Stimulated activated CD4-positive, alpha-beta T cell treated with anti-CD3 and anti-CD28 coated beads, Interleukin-15, amount 100 ng/mL, for 24 hours (primary cell): ENCODE measurements around the gene ZNF276.
A peak's percentile ranks its signal among the peaks of the same experiment; 100 is the strongest.

ENCODE experiments used
- DNase-seq: peaks from one replicate; pipeline ENCODE4 v3.0.0-alpha.2; 2020

Gene ZNF276

GRCh38 chr16:89712274-89712781 lies 9.0 kb upstream of the ZNF276 start:
- DNase-seq = no peak

DNA sequence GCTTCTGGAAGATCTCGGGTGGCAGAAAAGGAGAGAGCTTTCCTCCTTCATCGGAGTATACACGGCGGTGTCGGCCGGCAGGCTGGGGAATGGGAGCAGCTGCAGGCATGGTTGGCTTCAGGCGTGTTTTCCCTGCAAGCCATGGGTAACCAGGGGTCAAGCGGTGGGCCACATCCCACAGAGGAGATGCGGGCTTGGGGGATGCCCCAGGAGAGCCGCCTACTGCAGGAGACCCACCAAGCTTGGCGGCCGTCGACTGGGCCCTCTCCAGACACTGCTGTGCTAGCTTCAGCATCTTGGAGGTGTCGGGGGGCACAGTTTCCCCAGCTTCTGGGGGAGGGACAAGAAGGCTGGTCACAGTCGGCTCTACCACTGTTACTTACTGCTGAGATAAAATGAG lies 4.8 kb upstream of the ZNF276 start:
- no peak for DNase-seq

- no peak for DNase-seq
These were observed 4.2 kb upstream of the ZNF276 start for GRCh38 chr16:89716916-89717687.

- DNase-seq = no peak
These were observed 3.4 kb upstream of the ZNF276 start for GRCh38 chr16:89717688-89718505.

DNA sequence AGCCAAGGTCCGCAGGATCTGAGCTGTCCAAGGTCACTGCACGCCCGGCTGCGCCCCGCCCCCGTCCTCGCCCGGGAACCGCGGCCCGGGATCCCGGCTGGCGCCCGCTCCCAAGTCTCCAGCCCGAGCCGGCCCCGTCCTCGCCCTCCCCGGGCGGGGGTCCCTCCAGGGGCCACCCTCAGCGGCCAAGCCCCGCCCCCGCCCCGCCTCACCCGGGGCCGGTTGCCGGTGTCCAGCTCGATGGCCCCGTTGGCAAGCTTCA lies 855 bp upstream of the ZNF276 start:
- DNase-seq = no peak

DNA sequence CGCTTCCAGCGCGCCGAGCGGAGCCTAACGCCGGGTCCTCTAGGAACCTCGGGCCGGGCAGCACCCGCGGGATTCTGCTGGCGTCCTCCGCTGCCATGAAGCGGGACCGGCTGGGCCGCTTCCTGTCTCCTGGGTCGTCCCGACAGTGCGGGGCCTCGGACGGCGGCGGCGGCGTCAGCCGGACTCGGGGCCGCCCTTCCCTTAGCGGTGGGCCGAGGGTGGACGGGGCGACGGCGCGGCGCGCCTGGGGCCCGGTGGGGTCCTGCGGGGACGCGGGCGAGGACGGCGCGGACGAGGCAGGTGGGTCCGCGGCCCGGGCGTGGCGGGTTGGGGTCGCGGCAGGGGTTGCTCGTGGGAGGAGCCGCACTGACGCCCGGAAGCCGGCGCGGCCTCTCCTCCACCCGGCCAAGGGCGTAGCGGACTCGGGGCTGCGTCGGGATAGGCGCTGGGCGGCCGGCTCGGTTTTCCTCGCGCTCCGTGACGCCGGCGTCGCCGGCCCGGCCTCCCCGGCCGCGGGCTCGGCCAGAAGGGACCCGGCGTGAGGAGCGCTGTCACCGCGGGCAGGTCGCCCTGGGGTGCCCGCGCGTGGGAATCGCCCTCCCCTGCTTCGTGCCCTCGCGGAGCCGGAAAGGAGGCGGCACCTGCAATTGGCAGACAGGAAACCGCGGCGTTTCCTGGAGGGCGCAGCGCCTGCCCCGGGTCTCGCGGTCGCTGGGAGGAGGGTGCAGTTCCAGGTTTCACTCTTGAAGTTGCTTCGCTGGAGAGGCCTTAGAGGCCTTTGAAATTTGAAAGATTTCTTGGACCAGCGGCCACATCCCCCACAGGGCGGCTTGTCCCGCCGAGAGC lies 432 bp downstream of the ZNF276 start:
- peak; percentile 87 for DNase-seq

DNA sequence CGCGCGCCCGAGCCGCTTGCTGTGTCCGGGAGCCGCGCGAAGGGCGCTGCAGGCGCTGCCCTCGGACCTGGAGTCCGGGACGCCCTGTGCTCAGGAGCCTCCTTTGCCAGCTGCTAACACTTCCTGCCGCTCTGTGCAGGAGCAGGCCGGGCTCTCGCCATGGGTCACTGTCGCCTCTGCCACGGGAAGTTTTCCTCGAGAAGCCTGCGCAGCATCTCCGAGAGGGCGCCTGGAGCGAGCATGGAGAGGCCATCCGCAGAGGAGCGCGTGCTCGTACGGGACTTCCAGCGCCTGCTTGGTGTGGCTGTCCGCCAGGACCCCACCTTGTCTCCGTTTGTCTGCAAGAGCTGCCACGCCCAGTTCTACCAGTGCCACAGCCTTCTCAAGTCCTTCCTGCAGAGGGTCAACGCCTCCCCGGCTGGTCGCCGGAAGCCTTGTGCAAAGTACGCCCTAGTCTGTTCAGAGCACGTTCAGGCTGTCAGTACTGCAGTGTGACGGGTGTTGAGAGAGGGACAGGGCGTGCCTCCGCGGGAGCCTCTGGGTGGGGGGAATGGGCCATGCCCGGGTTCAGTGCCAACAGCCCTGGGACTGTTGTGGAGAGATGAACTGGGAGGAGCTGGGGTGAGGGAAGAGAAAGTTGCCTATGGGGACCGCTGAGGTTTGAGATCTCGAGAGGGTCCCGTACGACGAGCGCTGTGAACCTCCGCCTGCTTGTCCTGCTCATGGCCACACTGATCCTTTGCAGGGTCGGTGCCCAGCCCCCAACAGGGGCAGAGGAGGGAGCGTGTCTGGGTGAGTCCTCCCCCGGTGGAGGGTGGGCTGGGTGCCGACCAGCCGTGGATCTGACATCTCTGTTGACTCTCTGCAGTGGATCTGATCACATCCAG lies 1.3 kb downstream of the ZNF276 start:
- peak; percentile 76 for DNase-seq

DNA sequence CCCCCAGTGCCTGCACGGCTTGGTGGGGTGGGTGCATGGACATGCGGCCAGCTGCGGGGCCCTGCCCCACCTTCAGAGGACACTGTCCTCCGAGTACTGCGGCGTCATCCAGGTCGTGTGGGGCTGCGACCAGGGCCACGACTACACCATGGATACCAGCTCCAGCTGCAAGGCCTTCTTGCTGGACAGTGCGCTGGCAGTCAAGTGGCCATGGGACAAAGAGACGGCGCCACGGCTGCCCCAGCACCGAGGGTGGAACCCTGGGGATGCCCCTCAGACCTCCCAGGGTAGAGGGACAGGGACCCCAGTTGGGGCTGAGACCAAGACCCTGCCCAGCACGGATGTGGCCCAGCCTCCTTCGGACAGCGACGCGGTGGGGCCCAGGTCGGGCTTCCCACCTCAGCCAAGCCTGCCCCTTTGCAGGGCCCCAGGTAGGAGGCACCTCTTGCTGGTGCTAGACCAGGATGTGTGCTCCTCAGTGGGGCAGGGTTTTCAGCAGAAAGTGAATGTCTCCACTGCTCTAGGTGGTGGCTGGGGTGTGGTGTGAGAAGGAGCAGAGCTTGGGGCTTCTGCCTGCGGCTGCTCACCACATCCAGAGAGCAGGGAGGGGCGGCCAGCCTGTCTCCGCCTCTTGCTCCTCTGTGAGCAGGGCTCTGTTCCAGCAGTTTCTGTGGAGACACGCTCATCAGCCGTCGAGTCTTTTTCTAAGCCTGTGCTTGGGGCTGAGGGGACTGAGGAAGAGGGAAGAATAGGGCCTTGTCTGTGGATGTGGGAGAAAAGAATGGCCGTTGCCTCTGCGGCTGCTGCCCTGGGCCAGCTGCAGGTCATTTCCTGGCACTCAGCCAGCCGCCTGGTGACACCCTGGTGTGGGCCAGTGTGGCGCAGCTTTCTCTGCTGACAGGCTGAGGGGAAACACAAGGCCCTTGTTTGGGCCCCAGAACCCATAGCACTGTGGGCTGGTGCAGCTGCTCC lies 2.2 kb downstream of the ZNF276 start:
- DNase-seq = peak; percentile 79

- DNase-seq = no peak
These were observed 6.2 kb downstream of the ZNF276 start for GRCh38 chr16:89727406-89728120.

GRCh38 chr16:89729293-89729692 lies 8.0 kb downstream of the ZNF276 start:
- DNase-seq = no peak

DNA sequence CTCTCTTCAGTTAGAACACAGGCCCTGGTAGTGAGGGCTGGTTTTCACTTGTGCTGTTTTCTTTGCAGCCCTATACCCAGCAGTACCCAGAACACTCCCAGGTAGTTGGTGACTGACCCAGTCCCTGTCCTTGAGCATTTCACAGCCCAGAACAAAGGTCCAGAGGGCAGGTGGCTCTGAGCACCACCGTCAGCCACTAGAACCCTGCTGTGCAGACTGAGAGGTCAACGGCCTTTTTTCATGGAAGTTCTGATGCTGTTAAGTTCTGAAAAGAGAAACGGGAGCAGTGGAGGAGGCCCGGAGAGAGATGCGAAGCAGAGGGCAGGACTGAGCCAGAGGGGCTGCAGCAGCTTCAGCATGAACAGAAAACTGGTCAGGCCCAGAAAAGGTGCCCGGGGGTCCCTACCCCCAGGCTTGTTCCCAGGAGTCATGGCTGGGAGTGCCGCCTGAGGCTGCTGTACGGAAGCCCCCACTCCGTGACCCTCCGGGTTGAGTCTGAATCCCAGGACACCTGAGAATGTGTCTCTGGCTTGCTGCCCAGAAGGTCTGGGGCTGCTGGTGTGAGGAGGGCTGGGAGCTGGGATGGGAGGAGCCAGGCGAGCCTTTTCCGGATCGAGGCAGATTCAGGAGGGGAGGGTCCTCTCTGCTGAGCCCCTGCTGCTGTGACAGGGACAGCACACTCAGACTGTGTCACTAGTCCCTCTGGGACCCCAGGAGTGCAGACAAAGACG lies 8.7 kb downstream of the ZNF276 start:
- no peak for DNase-seq

DNA sequence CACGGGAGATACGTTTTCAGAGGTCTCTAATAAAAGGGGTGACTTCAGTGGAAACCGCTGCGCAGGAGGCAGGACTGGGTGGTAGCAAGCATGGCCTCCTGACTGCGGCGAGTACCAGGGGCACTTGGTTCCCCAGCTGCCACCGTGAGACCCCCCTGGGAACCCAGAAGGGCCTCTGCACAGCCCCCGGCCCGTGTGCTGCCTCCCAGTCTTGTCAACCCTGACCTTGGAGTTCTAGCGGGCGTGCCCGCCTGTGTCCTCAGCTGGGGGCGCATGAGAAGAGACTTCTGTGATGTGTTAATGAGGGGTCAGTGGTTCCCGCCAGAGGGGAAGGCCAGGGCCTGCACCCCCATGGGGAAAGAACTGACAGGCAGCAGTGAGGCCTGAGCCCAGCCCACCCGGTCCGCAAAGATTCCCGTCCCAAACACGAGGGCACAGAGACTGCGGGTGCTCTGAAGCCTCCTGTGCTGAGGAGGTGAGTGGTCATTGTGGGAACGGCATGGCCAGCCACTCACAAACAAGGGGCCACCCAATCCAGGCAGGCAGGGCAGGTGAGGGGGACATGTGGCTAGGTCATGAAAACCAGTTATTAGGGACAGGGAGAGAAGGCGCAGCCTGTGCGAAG lies 9.4 kb downstream of the ZNF276 start:
- DNase-seq = no peak

- DNase-seq = no peak
These were observed 11.0 kb downstream of the ZNF276 start for GRCh38 chr16:89732142-89732917.

GRCh38 chr16:89732918-89733242 lies 11.5 kb downstream of the ZNF276 start:
- DNase-seq = no peak

DNA sequence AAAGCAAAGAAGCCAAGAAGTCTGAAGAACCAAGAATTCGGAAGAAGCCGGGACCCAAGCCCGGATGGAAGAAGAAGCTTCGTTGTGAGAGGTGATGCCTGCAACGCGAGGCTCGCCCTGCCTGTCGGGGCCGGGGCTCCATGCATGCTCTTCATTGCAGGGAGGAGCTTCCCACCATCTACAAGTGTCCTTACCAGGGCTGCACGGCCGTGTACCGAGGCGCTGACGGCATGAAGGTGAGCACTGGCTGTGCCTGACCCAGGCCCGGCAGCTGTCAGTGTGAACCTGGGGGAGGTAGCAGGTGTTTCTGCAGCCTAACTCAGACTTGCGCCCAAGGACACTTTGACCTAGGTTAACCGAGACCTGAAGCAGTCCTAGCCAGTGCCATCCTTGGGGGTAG lies 12.0 kb downstream of the ZNF276 start:
- DNase-seq = no peak

DNA sequence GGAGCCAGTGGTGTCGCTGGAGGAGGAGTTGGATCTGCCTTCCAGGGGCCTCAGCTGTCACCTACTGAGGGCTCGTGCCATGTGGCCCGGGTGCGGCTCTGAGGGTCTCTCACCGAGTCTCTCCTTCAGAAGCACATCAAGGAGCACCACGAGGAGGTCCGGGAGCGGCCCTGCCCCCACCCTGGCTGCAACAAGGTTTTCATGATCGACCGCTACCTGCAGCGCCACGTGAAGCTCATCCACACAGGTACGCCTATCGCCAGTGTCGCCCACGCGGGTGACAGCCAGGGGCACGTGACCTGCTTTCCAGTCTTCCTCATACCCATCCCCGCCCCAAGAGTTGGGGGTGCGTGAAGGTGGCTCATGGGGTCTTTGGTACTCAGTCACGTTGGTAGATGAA lies 12.5 kb downstream of the ZNF276 start:
- no peak for DNase-seq

- no peak for DNase-seq
These were observed 15.2 kb downstream of the ZNF276 start for GRCh38 chr16:89736554-89736953.

GRCh38 chr16:89737341-89738071 lies 16.2 kb downstream of the ZNF276 start:
- DNase-seq = peak; percentile 54
